Measurements from ENCODE around the gene MAN1C1. TPM values are rescaled to one million over a fixed set of nuclear protein-coding genes. Genes with fewer than 3 reads are reported as not detected.

The MAN1C1 gene
- total and polyA plus RNA-seq, 2 donors (not counting 3 experiments of a cell fraction or from before 2014, with no cell fraction given): 1.5 to 4.0 TPM

- ChIA-PET CTCF (no interaction called here), POLR2A (no interaction called here)
- intact Hi-C loops (cut with micrococcal nuclease): no loop called here
- Histone ChIP-seq H4K20me1 (replicated peaks; ENCODE audit: control insufficient read depth, extremely low read depth, insufficient read depth, low read length) (no peaks in the 10 kb centered on the region), H3K27me3 (ENCODE audit: control insufficient read depth in 2 of 2, insufficient read depth in 2 of 2, low read length in 2 of 2) (no peaks in the 10 kb centered on the region), H3K4me3 (replicated peaks in 1 of 3; ENCODE audit: insufficient read depth in 1 of 3, low read depth in 1 of 3, low read length in 3 of 3) (no peak overlapping the region), H3K4me2 (ENCODE audit: insufficient read depth, low read length) (no peak overlapping the region), H2AFZ (ENCODE audit: low read depth, low read length) (no peak overlapping the region), H3K27ac (ENCODE audit: insufficient read depth, low read depth, low read length) (no peak overlapping the region), H3K9ac (replicated peaks; ENCODE audit: extremely low read depth, insufficient read depth, low read length) (no peak overlapping the region), H3K9me1 (replicated peaks; ENCODE audit: control insufficient read depth, extremely low read depth, insufficient read depth, low read length) (no peaks in the 10 kb centered on the region), H3K36me3 (ENCODE audit: control insufficient read depth in 2 of 2, extremely low read depth in 1 of 2, insufficient read depth in 2 of 2, low read length in 2 of 2) (no peaks in the 10 kb centered on the region), H3K79me2 (ENCODE audit: control insufficient read depth, insufficient read depth, low read length) (no peaks in the 10 kb centered on the region), H3K9me3 (replicated peaks; ENCODE audit: control insufficient read depth, insufficient read depth, low read length) (no peaks in the 10 kb centered on the region), H3K4me1 (ENCODE audit: control insufficient read depth, extremely low read depth, insufficient read depth, low read length) (no peaks in the 10 kb centered on the region)
- no TSS peak for BruUV-seq (replicated peaks)
- no peak for FAIRE-seq
- TF ChIP-seq, protein P1, sequence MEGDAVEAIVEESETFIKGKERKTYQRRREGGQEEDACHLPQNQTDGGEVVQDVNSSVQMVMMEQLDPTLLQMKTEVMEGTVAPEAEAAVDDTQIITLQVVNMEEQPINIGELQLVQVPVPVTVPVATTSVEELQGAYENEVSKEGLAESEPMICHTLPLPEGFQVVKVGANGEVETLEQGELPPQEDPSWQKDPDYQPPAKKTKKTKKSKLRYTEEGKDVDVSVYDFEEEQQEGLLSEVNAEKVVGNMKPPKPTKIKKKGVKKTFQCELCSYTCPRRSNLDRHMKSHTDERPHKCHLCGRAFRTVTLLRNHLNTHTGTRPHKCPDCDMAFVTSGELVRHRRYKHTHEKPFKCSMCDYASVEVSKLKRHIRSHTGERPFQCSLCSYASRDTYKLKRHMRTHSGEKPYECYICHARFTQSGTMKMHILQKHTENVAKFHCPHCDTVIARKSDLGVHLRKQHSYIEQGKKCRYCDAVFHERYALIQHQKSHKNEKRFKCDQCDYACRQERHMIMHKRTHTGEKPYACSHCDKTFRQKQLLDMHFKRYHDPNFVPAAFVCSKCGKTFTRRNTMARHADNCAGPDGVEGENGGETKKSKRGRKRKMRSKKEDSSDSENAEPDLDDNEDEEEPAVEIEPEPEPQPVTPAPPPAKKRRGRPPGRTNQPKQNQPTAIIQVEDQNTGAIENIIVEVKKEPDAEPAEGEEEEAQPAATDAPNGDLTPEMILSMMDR (IDR thresholded peaks at IDR 0.05; ENCODE audit: extremely low read depth in 1 of 2, insufficient read depth in 1 of 2, low read depth in 1 of 2, low read length in 2 of 2): no peak
- TF ChIP-seq, protein P2, sequence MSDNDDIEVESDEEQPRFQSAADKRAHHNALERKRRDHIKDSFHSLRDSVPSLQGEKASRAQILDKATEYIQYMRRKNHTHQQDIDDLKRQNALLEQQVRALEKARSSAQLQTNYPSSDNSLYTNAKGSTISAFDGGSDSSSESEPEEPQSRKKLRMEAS (IDR thresholded peaks at IDR 0.05; ENCODE audit: insufficient read depth, insufficient read length): no peak
- TF ChIP-seq MYC (IDR thresholded peaks at IDR 0.05; ENCODE audit: low read depth, low read length): no peak
- TF ChIP-seq GATA2 (IDR thresholded peaks at IDR 0.05; ENCODE audit: insufficient read depth, insufficient read length, low read depth, low read length): no peak
- TF ChIP-seq POLR2AphosphoS5 (IDR thresholded peaks at IDR 0.05; ENCODE audit: insufficient read depth, low read depth, low read length): no peak
- no peak for TF ChIP-seq EZH2 (IDR thresholded peaks at IDR 0.05; ENCODE audit: borderline replicate concordance, low read depth, low read length, severe bottlenecking)
- no peak for TF ChIP-seq POLR2A (IDR thresholded peaks at IDR 0.05; ENCODE audit: low read depth, low read length)
- TF ChIP-seq JUN (IDR thresholded peaks at IDR 0.05; ENCODE audit: borderline replicate concordance, insufficient read depth, insufficient read length, low read depth): no peak
- TF ChIP-seq FOS (IDR thresholded peaks at IDR 0.05; ENCODE audit: borderline replicate concordance, insufficient read depth, low read length): no peak
- DNase-seq (ENCODE audit: low read depth, low spot score): no peak
- dilution Hi-C loops (cut with MboI; ENCODE audit: extremely low pct_ligation_motif_present, low sequenced_read_pairs): no loop called here
Measured at GRCh38 chr1:25782608-25783201, 166.1 kb downstream of the MAN1C1 start.

Data from endothelial cell of umbilical vein (primary cell).